Parathyroid adenoma (tissue), 2 donors: Measurements from ENCODE around the gene C1orf210.

Source experiments
- H2AFZ ChIP-seq: fragments of 300-600 bp; sonication (generic); one replicate; pipeline ENCODE4 v1.7.0; 2017; ENCODE audit warnings: antibody characterized with exemption, mild to moderate bottlenecking
- H3K27ac ChIP-seq: fragments of 300-600 bp; sonication (generic); one replicate; pipeline ENCODE4 v1.7.0; 2017
- H3K27me3 ChIP-seq: fragments of 300-600 bp; sonication (generic); one replicate; pipeline ENCODE4 v1.7.0; 2017; ENCODE audit warnings: low read length; ENCODE audit not compliant: control insufficient read depth, insufficient read depth
- H3K36me3 ChIP-seq: fragments of 300-600 bp; sonication (generic); one replicate; pipeline ENCODE4 v1.7.0; 2017; ENCODE audit warnings: low read length; ENCODE audit not compliant: control insufficient read depth, insufficient read depth
- H3K4me1 ChIP-seq: fragments of 300-600 bp; sonication (generic); one replicate; pipeline ENCODE4 v1.7.0; 2017; ENCODE audit warnings: control low read depth
- H3K4me2 ChIP-seq: fragments of 300-600 bp; sonication (generic); one replicate; pipeline ENCODE4 v1.7.0; 2017; ENCODE audit warnings: low read length
- H3K4me3 ChIP-seq: fragments of 300-600 bp; sonication (generic); one replicate; pipeline ENCODE4 v1.7.0; 2017; ENCODE audit warnings: low read depth, low read length
- H3K79me2 ChIP-seq: fragments of 300-600 bp; sonication (generic); one replicate; pipeline ENCODE4 v1.7.0; 2017; ENCODE audit warnings: control low read depth
- H3K9ac ChIP-seq: fragments of 300-600 bp; sonication (generic); one replicate; pipeline ENCODE4 v1.7.0; 2017; ENCODE audit warnings: mild to moderate bottlenecking
- H3K9me3 ChIP-seq: fragments of 300-600 bp; sonication (generic); one replicate; pipeline ENCODE4 v1.7.0; 2017; ENCODE audit warnings: low read length; ENCODE audit not compliant: control insufficient read depth
- CTCF ChIP-seq: fragments of 300-600 bp; sonication (generic); IDR thresholded peaks from one replicate; pipeline ENCODE4 v1.7.0; 2017; ENCODE audit warnings: antibody characterized with exemption, mild to moderate bottlenecking
- donor health status: primary hyperparathyroidism.

The C1orf210 gene

DNA sequence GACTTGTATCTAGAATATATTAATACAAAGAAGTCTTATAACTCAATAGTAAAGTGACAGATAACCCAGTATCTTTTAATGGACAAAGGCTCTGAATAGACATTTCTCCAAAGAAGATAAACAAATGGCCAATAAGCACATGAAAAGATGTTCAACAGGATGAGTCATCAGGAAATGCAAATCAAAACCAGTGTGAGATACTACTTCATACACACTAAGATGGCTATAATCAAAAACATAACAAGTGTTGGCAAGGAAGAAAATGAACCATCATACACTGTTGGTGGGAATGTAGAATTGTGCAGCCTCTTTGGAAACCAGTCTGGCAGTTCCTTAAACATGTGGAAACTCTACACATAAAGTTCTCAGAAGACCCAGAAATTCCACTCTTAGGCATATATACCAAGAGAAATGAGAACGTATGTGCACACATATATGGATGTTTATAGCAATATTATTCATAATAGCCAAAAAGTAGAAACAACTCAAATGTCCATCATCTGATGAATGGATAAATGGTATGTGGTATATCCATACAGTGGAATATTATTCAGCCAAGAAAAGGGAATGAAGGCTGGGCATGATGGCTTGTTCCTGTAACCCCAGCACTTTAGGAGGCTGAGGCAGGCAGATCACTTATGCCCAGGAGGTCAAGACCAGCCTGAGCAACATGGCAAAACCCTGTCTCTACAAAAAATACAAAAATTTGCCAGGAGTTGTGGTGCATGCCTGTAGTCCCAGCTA, 42.3 kb upstream of the C1orf210 start:
- Histone ChIP-seq H3K9me3 (no peaks in the 10 kb centered on the region), H3K27me3 (no peaks in the 10 kb centered on the region), H2AFZ (no peak overlapping the region), H3K79me2 (no peaks in the 10 kb centered on the region), H3K9ac (no peak overlapping the region), H3K4me1 (no peaks in the 10 kb centered on the region), H3K4me2 (no peak overlapping the region), H3K4me3 (no peak overlapping the region), H3K27ac (no peak overlapping the region), H3K36me3 (no peaks in the 10 kb centered on the region)
- no peak for TF ChIP-seq CTCF

GRCh38 chr1:43325381-43325780, 40.0 kb upstream of the C1orf210 start:
- H2AFZ ChIP-seq: no peak overlapping the region
- no peak overlapping the region for H3K27ac ChIP-seq
- no peaks in the 10 kb centered on the region for H3K9me3 ChIP-seq
- H3K79me2 ChIP-seq: no peaks in the 10 kb centered on the region
- TF ChIP-seq CTCF: no peak
- H3K4me1 ChIP-seq: no peaks in the 10 kb centered on the region
- H3K27me3 ChIP-seq: no peaks in the 10 kb centered on the region
- no peak overlapping the region for H3K4me2 ChIP-seq
- H3K4me3 ChIP-seq: no peak overlapping the region
- no peak overlapping the region for H3K9ac ChIP-seq
- no peaks in the 10 kb centered on the region for H3K36me3 ChIP-seq

GRCh38 chr1:43324810-43325209, 39.4 kb upstream of the C1orf210 start:
- no peaks in the 10 kb centered on the region for H3K36me3 ChIP-seq
- H3K4me3 ChIP-seq: no peak overlapping the region
- no peaks in the 10 kb centered on the region for H3K27me3 ChIP-seq
- no peaks in the 10 kb centered on the region for H3K4me1 ChIP-seq
- H3K27ac ChIP-seq: no peak overlapping the region
- H3K9me3 ChIP-seq: no peaks in the 10 kb centered on the region
- H2AFZ ChIP-seq: no peak overlapping the region
- H3K9ac ChIP-seq: no peak overlapping the region
- TF ChIP-seq CTCF: no peak
- no peak overlapping the region for H3K4me2 ChIP-seq
- no peaks in the 10 kb centered on the region for H3K79me2 ChIP-seq

DNA sequence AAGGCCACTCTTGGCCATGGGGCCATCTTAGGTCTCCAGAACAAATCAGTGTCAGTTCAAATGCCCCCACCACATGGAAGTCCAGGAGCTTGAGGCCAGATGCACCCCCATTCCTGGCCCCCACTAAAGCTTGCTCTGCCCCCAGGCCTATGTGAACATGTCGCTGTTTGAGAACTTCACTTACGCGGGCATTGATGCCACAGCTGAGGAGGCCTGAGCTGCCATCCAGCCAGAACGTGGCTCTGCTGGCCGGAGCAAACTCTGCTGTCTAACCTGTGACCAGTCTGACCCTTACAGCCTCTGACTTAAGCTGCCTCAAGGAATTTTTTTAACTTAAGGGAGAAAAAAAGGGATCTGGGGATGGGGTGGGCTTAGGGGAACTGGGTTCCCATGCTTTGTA, 37.1 kb upstream of the C1orf210 start:
- no peak overlapping the region for H3K27ac ChIP-seq
- H3K9ac ChIP-seq: no peak overlapping the region
- H3K79me2 ChIP-seq: no peaks in the 10 kb centered on the region
- H3K4me2 ChIP-seq: no peak overlapping the region
- H3K36me3 ChIP-seq: no peaks in the 10 kb centered on the region
- no peaks in the 10 kb centered on the region for H3K27me3 ChIP-seq
- TF ChIP-seq CTCF: no peak
- H3K4me3 ChIP-seq: no peak overlapping the region
- peaks cover 2% of the 10 kb centered on the region for H3K4me1 ChIP-seq
- H3K9me3 ChIP-seq: no peaks in the 10 kb centered on the region
- H2AFZ ChIP-seq: no peak overlapping the region

DNA sequence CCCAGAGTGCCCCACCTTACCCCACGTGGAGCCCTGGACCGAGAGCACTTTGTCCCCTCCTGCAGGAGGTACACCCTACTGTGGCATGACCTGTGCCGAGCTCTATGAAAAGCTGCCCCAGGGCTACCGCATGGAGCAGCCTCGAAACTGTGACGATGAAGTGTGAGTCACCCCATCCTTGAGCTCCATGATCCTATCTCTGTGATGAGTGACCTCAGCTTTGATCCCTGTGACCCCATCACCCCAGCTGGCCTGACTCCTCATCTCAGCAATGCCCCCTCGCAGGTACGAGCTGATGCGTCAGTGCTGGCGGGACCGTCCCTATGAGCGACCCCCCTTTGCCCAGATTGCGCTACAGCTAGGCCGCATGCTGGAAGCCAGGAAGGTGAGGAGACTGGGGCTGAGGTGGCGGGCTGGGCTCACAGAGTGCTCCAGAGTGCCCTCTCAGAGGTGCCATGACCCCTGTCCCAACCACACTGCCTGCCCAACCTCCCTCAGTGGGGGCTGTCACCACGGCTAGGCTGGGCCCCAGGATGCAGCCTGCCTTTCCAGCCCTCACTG, 36.0 kb upstream of the C1orf210 start:
- no peak overlapping the region for H2AFZ ChIP-seq
- no peaks in the 10 kb centered on the region for H3K79me2 ChIP-seq
- H3K27ac ChIP-seq: no peak overlapping the region
- H3K4me1 ChIP-seq: peaks cover 2% of the 10 kb centered on the region
- no peak for TF ChIP-seq CTCF
- no peaks in the 10 kb centered on the region for H3K27me3 ChIP-seq
- no peaks in the 10 kb centered on the region for H3K36me3 ChIP-seq
- H3K9ac ChIP-seq: no peak overlapping the region
- H3K4me3 ChIP-seq: no peak overlapping the region
- no peaks in the 10 kb centered on the region for H3K9me3 ChIP-seq
- no peak overlapping the region for H3K4me2 ChIP-seq
